GM12874 (cell line): Measurements from ENCODE around the gene IFIH1.

Source experiments
- CTCF ChIP-seq: IDR thresholded peaks from 2 replicates; pipeline ENCODE4 v1.5.1; 2011; ENCODE audit warnings: low read depth, mild to moderate bottlenecking, control low read depth, low read length, moderate library complexity; ENCODE audit not compliant: insufficient read depth

IFIH1 gene

GRCh38 chr2:162243715-162244114 is 74.8 kb downstream of the IFIH1 start:
- TF ChIP-seq CTCF = no peak

- TF ChIP-seq CTCF = no peak
These were observed 75.2 kb downstream of the IFIH1 start, which contains the start of gene FAP for GRCh38 chr2:162243294-162243693. TSS of gene FAP (minus strand) at chr2:162243445. CDS start at chr2:162243327, 118 bp downstream.

GRCh38 chr2:162242586-162243280 is 75.8 kb downstream of the IFIH1 start:
- no peak for TF ChIP-seq CTCF

- TF ChIP-seq CTCF = no peak
These were observed 76.9 kb downstream of the IFIH1 start for GRCh38 chr2:162241571-162241970.

- TF ChIP-seq CTCF = no peak
These were observed 83.6 kb downstream of the IFIH1 start for GRCh38 chr2:162234620-162235462.

GRCh38 chr2:162233197-162233596 is 85.3 kb downstream of the IFIH1 start:
- TF ChIP-seq CTCF = no peak

- no peak for TF ChIP-seq CTCF
These were observed 85.8 kb downstream of the IFIH1 start for GRCh38 chr2:162232671-162233070.
